B cell (primary cell): ENCODE results near the gene TARS2.

Source experiments
- CTCF ChIP-seq: fragments of 200-600 bp; IDR thresholded peaks from one replicate; pipeline ENCODE4 v1.8.0; 2022; ENCODE audit warnings: antibody characterized with exemption, mild to moderate bottlenecking
- EZH2 ChIP-seq: IDR thresholded peaks from 2 replicates; pipeline ENCODE4 v1.6.1; 2012; ENCODE audit warnings: borderline replicate concordance, low read depth, mild to moderate bottlenecking, moderate library complexity, low read length; ENCODE audit not compliant: insufficient read depth, poor library complexity, severe bottlenecking

GRCh38 chr1:150493175-150493574 is 6.0 kb downstream of the TARS2 start:
- TF ChIP-seq CTCF (no peak), EZH2 (no peak)
